Globus pallidus (tissue), 1 donor: ENCODE measurements around the gene MTSS2.

Experiments used
- DNase-seq: peaks from one replicate; pipeline ENCODE4 v3.0.0-alpha.2; 2015; ENCODE audit warnings: low spot score

Gene MTSS2

GRCh38 chr16:70700101-70701020 lies 14.5 kb upstream of the MTSS2 start:
- peak; percentile 89 for DNase-seq

- no peak for DNase-seq
Observed at GRCh38 chr16:70699696-70700095, 13.8 kb upstream of the MTSS2 start.

DNA sequence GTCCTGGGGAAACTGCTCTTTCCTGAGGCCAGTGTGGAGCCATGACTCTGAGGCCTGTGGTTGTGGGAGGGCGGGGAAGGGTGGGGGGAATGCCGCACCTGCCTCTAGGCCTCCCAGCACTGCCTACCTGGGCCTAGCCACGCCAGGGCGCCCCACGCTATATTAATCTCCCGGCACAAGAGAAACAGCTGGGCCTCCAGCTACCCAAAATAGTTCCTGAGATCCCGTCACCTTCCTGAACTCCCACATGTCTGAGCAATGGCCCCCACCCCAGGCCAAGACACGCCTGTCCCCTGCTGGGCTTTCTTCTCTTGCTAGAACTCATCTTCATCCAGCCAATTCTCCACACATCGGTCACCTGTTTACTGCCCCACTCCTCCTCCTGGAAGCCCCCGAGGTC lies 13.0 kb upstream of the MTSS2 start:
- no peak for DNase-seq

GRCh38 chr16:70697594-70698170 lies 11.8 kb upstream of the MTSS2 start:
- DNase-seq, result no peak

GRCh38 chr16:70696952-70697593 lies 11.2 kb upstream of the MTSS2 start:
- no peak for DNase-seq

DNA sequence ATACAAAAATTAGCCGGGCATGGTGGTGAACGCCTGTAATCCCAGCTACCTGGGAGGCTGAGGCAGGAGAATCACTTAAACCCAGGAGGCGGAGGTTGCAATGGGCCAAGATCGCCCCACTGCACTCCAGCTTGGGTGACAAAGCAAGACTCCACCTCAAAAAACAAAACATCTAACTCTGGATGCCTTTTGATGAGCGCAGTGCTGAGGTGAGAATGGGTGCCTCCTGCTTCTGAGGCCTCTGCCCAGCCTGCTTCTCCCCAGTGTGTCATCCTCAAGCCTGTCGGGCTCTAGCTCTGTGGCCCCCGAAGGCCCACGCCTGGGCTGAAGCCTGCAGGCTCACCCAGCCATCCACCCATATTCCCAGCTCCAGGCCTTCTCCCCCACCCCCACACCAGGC lies 10.5 kb upstream of the MTSS2 start:
- no peak for DNase-seq

GRCh38 chr16:70695331-70696070 lies 9.6 kb upstream of the MTSS2 start:
- DNase-seq, result no peak

GRCh38 chr16:70694868-70695218 lies 9.0 kb upstream of the MTSS2 start:
- no peak for DNase-seq

- no peak for DNase-seq
Observed at GRCh38 chr16:70694088-70694867, 8.4 kb upstream of the MTSS2 start.

- DNase-seq, result no peak
Observed at GRCh38 chr16:70692873-70693671, 7.2 kb upstream of the MTSS2 start.

GRCh38 chr16:70692130-70692872 lies 6.4 kb upstream of the MTSS2 start:
- DNase-seq, result no peak

GRCh38 chr16:70691223-70692129 lies 5.6 kb upstream of the MTSS2 start:
- peak; percentile 82 for DNase-seq

DNA sequence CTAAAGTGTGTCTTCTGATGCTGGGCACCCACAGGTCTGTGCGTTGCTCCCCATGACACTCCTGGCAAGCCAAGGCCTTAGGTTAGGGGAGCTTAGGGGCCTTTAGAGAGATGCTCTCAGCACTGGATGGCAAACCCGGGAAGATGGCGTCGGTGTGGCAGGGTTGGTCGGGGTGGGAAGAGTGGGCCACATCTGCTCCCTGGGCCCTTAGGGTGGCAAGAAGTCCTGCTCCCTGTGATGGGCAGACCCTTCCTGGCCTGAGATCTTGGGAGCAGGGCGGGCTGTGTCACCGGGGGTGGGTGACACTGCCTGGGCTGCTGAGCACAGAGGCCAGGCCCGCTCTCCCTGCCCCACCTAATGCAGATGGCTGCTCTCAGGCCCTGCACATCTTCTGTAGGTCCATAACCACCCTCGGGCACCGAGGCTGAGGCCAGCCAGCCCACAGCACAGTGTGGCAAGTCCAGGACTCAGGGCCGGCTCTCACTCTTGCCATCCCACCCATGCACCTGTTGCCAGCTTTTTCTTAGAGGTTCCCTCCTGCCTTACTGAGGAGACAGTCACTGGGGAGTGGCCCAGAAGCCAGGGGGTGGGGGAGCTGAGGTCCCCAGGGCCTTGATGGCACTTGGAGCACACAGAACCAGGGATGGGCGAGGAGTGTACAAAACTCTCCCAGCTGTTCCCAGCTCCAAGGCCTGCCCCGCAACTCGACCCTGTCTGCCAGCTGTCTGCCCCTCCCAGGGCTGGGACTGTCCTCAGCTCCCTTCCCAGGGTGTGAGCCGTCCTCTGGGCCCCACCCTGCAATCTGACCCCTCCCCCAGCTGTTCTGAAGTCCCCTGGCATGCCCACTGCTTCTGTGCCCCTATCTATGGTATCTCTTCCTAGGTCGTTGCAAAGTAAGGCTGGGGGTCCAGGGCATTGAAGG lies 4.4 kb upstream of the MTSS2 start:
- DNase-seq, result no peak

- DNase-seq, result no peak
Observed at GRCh38 chr16:70689035-70689969, 3.4 kb upstream of the MTSS2 start.

GRCh38 chr16:70688246-70688742 lies 2.4 kb upstream of the MTSS2 start:
- DNase-seq, result peak; percentile 93

- DNase-seq, result peak; percentile 46
Observed at GRCh38 chr16:70687671-70688245, 1.9 kb upstream of the MTSS2 start.
